Measurements from ENCODE around the gene ATG9B. TPM values are rescaled to one million over a fixed set of nuclear protein-coding genes. Genes with fewer than 3 reads are reported as not detected.

ATG9B gene
- total and polyA plus RNA-seq, 9 of the 15 experiments (the other 6 are each of a cell fraction or from before 2014, with no cell fraction given), result 0.29 to 8.0 (median 2.1) TPM

DNA sequence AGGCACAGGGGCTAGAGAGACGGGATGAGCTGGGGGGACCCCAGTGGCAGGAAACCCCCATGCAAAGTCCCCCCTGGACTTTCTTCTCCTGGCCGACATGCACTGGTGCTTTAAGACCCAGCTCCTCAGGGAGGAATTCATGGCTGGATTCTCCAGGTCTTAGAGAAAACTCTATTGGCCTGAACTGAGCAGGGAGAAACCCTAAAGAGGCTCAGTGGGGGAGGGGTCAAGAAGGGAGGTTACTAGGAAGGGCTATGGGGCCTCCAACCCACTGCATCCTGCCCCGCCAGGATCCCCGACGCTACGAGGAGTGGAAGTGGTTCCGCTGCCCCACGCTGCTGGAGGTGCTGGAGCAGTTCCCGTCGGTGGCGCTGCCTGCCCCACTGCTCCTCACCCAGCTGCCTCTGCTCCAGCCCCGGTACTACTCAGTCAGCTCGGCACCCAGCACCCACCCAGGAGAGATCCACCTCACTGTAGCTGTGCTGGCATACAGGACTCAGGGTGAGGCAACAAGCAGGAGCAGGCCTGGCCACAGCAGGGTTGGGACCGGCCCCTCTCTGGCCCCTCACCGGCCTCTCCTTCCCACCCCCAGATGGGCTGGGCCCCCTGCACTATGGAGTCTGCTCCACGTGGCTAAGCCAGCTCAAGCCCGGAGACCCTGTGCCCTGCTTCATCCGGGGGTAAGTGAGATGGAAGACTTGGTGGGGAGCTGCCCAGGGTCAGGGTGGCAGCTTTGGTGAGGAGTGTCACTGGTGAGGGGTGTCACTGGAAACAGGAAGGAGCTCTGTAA is 13.8 kb downstream of the ATG9B start (continued):
- peak; percentile 63; the same call in 1 of the 2 replicates for TF ChIP-seq HSF4 (CRISPR knock-in tag; IDR thresholded peaks at IDR 0.05; ENCODE audit: borderline replicate concordance)
- no peak for TF ChIP-seq FOXP1 (CRISPR knock-in tag; IDR thresholded peaks at IDR 0.05)
- no peak for TF ChIP-seq ZBTB26 (CRISPR knock-in tag; IDR thresholded peaks at IDR 0.05)
- TF ChIP-seq NFIC (IDR thresholded peaks at IDR 0.05), result peak; percentile 29
- no peak for TF ChIP-seq CREB1 (IDR thresholded peaks at IDR 0.05)
- TF ChIP-seq CREB1 (CRISPR knock-in tag; IDR thresholded peaks at IDR 0.05), result peak; percentile 13; the same call in 1 of the 2 replicates
- TF ChIP-seq, protein P1, sequence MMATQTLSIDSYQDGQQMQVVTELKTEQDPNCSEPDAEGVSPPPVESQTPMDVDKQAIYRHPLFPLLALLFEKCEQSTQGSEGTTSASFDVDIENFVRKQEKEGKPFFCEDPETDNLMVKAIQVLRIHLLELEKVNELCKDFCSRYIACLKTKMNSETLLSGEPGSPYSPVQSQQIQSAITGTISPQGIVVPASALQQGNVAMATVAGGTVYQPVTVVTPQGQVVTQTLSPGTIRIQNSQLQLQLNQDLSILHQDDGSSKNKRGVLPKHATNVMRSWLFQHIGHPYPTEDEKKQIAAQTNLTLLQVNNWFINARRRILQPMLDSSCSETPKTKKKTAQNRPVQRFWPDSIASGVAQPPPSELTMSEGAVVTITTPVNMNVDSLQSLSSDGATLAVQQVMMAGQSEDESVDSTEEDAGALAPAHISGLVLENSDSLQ (IDR thresholded peaks at IDR 0.05), result peak; percentile 42; the same call in 1 of the 2 replicates
- TF ChIP-seq ZNF561 (CRISPR knock-in tag; conservative IDR thresholded peaks at IDR 0.05), result 0 out of 2 replicates have a peak, but pooled peaks have one; percentile 47
- peak; percentile 41 for TF ChIP-seq ZNF146 (CRISPR knock-in tag; IDR thresholded peaks at IDR 0.05; ENCODE audit: unreplicated experiment)
- TF ChIP-seq, protein P2, sequence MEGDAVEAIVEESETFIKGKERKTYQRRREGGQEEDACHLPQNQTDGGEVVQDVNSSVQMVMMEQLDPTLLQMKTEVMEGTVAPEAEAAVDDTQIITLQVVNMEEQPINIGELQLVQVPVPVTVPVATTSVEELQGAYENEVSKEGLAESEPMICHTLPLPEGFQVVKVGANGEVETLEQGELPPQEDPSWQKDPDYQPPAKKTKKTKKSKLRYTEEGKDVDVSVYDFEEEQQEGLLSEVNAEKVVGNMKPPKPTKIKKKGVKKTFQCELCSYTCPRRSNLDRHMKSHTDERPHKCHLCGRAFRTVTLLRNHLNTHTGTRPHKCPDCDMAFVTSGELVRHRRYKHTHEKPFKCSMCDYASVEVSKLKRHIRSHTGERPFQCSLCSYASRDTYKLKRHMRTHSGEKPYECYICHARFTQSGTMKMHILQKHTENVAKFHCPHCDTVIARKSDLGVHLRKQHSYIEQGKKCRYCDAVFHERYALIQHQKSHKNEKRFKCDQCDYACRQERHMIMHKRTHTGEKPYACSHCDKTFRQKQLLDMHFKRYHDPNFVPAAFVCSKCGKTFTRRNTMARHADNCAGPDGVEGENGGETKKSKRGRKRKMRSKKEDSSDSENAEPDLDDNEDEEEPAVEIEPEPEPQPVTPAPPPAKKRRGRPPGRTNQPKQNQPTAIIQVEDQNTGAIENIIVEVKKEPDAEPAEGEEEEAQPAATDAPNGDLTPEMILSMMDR (IDR thresholded peaks at IDR 0.05 in 2 of 3, conservative IDR thresholded peaks at IDR 0.05 in 1 of 3; ENCODE audit: insufficient read depth in 2 of 3, low read depth in 1 of 3, low read length in 3 of 3), result 0 out of 6 replicates have a peak, but pooled peaks of 1 of the 3 experiments have one; percentile 20
- peak; percentile 65 for TF ChIP-seq TBP (optimal IDR thresholded peaks at IDR 0.05; ENCODE audit: low read depth, low read length)
- TF ChIP-seq MTA3 (IDR thresholded peaks at IDR 0.05; ENCODE audit: borderline replicate concordance), result 0 out of 2 replicates have a peak, but pooled peaks have one; percentile 53
- no peak; the same call in 1 of the 2 replicates for TF ChIP-seq NR4A1 (CRISPR knock-in tag; IDR thresholded peaks at IDR 0.05)
- peak; percentile 88 for TF ChIP-seq NR4A1 (tag; IDR thresholded peaks at IDR 0.05)
- 0 out of 2 replicates have a peak, but pooled peaks have one; percentile 9 for TF ChIP-seq E2F3 (CRISPR knock-in tag; IDR thresholded peaks at IDR 0.05)
- TF ChIP-seq NBN (IDR thresholded peaks at IDR 0.05; ENCODE audit: low read depth), result peak; percentile 48; the same call in 1 of the 2 replicates
- no peak for TF ChIP-seq FOXA1 (IDR thresholded peaks at IDR 0.05; ENCODE audit: borderline replicate concordance)
- peak; percentile 95 for TF ChIP-seq ZFP91 (CRISPR knock-in tag; IDR thresholded peaks at IDR 0.05)
- TF ChIP-seq ZKSCAN3 (CRISPR knock-in tag; IDR thresholded peaks at IDR 0.05), result no peak
- peak; percentile 23; the same call in 1 of the 2 replicates for TF ChIP-seq GABPA (tag; conservative IDR thresholded peaks at IDR 0.05; ENCODE audit: low read depth)
- peak; percentile 78 for TF ChIP-seq POLR2G (IDR thresholded peaks at IDR 0.05; ENCODE audit: low read depth, low read length)
- TF ChIP-seq SP1 (CRISPR knock-in tag; IDR thresholded peaks at IDR 0.05), result peak; percentile 78
- TF ChIP-seq SAP30 (IDR thresholded peaks at IDR 0.05; ENCODE audit: borderline replicate concordance, insufficient read depth, low read depth, low read length, poor library complexity, severe bottlenecking), result peak; percentile 74
